Stimulated activated CD8-positive, alpha-beta memory T cell treated with anti-CD3 and anti-CD28 coated beads, Interleukin-15, amount 100 ng/mL, for 24 hours (primary cell): Measurements from ENCODE around the gene HOXA13.

Experiments
- DNase-seq: peaks from one replicate; pipeline ENCODE4 v3.0.0-alpha.2; 2020; ENCODE audit warnings: low read depth

HOXA13 gene

DNA sequence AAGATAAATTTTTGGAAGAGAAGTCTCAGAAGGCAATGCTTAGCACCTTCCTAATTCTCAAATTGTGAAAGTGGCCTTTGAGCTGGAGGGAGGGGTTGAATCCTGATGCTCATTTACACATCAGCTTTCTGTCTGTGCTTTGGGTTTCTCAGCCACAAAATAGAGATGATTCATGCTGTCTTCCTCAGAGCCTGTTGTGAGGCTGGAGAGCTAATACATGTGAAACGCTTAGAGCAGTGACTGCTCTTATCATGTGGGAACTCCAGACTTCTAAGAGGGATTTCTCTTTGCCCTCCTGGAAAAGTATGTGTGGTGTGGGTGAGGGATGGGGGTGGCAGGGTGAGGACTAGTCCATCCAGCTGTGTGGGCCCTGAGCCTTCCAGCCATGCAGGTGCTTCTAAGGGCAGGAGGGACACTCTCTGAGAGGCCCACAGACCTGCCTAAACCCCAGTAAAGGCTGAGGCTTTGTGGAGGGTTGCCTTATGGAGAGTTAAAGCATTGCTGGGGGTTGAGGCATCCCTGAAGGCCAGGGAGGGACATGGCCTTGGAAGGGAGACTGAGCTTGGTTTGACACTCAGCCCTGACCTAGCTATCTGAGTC lies 37.9 kb upstream of the HOXA13 start:
- no peak for DNase-seq

DNA sequence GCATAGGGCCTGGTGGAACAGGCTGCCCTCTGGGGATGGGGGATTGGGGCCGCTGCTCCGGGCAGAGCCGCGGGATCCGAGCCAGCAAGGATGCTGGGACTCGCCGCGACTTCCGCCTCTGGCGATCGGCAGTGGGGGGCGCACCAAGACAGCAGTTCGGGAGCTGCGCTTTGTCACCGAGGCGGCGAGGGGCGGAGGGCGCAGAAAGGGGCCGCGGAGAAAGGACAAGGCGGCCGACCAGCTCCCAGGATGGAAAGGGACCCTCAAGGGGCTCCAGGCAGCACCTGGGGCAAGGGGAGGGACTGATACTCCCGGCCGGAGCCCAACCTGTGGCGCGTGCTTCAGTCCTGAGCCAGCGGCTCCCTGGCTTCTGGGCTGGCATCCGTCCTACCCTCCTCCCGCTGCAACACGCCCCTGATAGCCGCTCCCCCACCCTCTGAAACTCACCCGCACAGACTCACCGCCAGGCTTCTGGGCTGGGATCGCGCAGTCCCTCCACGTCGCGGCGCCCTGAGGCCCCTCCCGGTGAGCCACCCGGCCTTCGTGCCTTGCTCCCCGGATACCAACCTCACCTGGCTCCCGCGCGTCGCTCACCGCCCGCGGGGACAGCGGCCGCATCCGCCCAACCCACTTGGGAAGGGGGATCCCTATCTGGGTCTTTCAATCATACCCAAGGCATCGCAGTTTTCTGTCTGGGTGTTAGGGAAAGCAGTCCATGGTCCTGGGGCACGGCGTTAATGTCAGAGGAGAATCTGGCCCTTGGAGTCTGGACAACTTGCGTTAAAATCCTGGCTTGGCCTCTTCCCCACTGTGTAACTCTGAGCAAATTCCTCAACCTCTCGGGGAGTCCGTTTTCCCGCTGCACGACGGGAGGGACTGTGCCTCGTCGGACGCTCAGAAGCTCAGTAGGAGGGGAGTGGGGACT lies 35.8 kb upstream of the HOXA13 start:
- no peak for DNase-seq

DNA sequence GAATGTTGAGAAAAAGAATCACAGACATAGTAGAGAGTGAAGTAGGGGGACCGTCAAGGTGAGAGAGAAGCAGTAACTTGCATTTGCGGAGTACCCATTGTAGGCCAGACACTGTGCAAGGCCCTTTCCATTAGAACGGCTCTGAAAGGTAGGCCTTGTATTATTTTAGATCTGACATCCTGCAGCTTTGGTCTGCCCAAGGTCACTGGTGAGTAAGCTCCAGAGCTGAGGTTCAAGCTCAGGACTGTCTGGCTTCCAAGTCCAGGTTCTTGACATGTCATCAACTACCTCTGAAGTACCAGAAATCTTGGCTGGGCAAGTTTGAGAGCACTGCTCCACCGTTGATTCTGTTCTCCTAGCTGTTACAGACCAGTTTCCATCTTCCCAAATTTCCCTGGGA lies 29.6 kb upstream of the HOXA13 start:
- DNase-seq: no peak

DNA sequence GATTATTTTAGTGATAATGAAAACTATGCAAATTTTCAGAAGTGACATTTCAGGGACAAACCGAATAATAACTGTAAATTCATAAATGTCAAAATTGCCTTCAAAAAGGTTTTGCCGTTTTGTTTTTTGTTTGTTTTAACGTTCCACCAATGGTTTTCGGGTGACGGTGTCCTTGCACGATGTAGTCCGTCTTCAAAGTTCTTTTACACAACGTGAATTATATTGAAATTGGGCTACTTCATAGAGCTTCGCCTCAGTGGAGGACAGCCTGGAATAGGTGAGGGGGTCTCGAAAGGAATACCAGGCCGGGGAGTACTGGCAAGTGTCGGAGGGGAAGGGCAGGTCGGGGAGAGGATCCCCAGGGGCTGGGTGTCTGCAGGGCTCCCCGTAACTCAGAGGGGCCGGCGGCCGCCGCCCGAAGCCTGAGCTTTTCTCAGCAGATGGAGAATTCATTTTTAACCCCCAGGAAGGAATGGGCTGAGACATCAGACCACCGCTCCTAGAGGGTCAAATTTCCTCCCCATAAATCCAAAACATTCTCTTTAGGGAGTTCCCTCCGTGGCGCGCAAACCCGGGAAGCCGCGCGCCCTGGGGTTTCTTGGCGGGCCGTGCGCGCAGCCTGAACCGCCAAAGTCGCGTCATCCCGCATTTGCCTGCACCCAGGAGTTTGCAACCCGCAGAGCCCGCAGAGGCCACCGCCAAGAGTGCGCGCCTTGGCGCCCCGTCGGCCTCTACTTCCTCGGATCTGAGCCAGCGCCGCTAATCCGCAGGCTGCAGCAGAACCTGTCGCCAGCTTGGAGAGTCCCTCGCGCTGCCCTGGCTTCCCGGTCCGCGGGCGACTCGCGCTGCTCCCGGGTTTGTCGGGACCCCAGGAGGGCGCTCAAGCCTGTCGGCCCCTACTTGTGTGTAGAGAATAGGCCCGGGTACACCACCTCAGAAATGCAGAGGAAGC lies 25.4 kb upstream of the HOXA13 start:
- DNase-seq: no peak

DNA sequence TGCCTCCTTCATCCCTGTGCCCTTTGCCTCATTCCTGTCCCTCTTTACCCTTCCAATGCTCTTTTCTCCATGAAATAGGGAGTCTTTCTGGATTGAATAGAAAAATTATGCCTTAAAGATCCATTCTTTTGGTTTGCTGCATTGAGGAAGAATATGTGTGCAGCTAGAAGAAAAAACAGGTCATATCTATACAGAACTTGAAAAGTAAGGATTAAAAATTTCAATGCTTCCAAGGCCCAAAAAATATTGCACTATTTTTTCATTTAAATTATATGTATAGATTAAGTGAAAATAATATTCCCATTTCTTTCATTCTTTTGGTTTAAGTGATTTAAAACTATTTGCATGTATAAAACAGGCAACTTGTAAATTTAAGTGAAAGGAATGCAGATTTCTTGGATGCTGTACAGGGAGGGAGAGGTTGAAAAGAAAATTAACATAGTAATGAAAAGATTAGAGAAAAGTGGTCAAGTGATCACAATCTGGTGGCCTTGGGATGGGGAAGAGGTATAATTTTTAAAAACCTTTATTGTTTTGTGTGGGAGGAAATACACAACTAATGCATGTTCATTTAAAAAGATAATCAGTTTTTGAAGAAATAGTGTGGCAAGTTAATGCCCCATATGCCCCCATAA lies 24.2 kb upstream of the HOXA13 start:
- no peak for DNase-seq

DNA sequence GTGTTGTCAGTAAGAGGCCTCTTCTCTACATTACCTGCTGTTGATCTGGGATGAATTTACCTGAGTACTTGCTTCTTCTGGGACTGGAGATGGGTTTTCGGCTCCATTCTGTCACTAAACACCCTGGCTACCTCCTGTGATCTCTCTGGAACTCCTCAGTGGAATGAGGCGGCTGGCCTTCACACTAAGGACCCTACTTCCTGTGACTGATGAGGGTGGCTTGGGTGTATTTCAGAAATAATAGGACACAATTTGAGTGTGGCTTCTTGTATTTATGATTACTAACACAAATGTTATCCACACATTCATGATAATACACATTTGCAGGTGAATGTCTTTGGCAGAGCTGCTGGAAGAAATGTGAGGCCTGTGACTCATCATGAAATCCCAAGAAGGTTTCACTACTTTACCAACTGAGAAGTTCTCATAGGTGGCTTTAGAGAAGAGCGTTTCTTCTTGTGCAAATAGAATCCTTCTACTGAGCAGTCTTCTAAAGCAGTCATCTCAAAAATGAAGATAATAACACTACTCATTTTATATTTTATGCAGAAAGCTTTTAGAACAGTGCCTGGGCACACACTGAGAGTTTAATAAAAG lies 21.4 kb upstream of the HOXA13 start:
- DNase-seq: no peak

DNA sequence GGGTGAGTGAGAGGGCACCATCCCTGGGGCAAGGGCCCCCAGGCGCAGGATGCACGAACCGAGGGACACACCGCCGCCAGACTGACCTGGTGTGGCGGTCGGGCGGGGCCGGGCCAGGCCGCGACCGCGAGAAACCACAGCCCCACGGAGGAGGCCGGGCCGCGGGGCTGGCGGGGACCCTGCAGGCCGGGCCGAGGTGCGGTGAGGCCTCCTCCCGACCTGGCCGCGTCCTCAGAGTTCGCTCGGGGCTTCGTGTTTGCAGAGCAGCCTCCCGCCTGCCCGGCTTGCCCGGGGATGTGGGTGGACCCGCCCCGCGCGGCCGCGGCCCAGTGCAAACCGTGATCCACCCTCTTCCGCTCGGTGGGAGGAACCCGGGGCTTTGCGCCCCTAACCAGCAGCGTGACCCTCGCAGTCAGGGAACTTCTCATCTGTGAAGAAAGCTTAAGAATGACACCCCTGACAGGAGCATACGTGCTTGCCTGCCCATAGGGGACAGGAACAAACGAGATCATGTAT lies 20.6 kb upstream of the HOXA13 start:
- no peak for DNase-seq

DNA sequence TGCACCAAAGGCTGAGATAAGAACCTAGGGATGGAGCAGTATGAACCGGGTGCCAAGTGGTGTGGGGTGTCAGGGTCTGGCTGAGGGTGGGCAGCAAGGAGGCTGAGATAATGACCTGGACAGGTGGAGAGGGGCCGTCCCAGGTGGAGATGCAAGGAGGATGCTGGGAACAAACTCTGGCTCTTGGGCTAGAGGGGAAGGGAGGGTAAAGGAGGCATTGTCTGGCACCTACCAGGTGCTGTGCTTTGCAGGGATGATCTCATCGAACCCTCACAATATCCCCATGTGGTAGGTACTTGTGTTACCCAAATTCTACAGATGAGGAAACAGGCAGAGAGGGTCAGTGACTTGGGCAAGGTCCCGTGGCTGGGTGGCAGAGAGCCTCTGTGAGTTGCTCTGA lies 19.9 kb upstream of the HOXA13 start:
- no peak for DNase-seq

DNA sequence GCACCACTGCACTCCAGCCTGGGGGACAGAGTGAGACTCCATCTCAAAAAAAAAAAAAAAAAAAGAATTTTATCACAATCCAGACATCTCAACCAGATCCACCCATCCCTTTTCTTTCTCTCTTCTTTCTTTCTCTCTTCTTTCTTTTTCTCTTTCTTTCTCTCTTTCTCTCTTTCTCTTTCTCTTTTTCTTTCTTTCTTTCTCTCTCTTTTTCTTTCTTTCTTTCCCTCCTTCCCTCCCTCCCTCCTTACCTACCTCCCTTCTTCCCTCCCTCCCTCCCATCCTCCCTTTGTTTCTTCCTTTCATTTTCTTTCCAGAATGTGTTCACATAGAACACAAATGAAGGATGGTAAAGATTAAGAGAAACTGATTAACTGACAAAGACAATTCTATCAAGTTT lies 18.1 kb upstream of the HOXA13 start:
- no peak for DNase-seq

DNA sequence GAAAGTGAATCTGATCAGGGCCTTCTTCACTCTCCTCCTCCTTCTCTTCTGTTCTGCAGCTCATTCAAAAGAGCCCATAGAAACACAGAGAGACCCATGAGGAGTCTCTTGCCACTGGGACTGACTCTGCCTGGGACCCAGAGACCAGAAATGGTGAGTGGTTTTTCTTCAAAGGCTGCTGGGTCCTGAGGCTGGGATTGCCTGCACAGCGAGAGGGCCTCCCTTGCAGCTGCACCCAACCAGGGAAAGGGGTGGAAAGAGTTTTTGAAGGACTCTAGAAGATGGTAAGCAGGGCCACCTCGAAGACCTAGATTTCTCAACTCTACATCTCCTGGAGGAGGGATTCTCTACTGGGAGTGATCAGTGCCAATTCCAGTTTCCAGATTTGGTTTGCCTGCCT lies 15.5 kb upstream of the HOXA13 start:
- no peak for DNase-seq

DNA sequence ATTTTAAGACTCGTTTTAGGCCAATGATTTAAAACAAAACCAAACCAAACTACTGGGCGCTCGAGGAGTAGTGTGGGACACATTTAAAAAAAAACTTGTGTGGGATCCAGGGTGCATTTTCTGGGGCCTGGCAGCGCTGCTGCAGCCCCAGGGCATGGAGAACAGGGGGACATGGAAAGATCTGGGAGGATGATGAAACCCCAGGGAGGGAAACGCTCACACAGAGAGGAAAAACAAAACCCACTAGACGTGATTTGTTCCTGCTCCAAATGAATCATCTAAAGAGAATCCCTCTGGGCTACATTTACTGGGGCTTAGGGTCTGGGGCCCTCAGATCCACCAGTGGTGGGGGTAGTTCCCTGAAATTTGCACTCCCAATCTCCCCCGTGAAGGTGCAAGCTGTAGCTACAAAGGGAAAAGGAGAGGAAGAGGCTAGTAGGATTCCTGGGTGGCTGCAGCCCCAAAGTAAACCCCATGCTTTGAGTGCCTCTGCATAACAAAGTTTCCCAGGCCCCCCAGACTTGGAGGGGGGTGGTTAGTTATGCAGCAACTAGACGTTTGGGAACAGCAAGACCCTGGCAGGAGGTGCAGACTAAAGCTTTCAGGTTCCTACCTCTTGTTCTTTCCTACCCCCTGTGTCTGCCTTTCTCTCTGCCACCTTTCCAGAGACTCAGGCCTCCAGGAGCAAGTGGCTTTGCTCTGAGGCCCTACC lies 14.5 kb upstream of the HOXA13 start:
- no peak for DNase-seq

DNA sequence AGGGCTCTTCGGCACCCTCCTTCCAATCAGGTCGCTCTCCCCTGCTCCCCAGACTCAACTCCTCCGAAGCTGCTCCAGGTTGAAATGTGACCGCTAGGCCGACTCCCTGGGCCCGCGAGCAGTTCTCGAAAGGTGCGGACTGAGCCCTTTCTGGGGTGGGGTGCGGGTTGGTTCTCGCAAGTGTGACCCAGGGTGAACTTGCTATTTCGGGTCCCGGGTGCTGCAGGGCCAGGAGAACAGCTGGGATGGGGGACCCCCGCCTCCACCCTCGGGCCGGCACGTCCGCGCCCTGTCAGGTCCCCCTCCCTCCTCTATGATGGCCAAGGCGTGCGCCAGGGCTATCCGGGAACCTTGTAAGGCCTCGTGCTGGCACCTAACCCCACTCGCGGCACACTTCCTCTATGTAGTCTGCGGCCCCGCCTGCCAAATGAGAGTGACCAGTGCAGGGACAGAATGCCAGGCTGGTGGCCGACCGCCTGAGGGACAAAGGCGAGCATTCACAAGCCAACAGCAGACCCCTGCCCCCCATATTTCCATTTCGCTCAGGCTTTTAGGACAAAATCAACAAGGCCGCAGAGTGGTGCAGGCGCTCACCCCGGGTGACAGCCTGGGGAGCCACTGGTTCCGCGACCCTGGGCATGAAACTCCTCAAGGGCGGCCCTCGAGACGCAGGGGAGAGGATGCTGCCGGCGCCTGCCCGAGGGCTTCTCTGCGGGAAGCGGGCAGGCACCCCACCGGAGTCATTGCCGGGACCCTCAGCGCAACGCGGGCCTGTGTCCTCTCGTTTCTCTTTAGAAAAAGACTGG lies 13.7 kb upstream of the HOXA13 start:
- DNase-seq: no peak

DNA sequence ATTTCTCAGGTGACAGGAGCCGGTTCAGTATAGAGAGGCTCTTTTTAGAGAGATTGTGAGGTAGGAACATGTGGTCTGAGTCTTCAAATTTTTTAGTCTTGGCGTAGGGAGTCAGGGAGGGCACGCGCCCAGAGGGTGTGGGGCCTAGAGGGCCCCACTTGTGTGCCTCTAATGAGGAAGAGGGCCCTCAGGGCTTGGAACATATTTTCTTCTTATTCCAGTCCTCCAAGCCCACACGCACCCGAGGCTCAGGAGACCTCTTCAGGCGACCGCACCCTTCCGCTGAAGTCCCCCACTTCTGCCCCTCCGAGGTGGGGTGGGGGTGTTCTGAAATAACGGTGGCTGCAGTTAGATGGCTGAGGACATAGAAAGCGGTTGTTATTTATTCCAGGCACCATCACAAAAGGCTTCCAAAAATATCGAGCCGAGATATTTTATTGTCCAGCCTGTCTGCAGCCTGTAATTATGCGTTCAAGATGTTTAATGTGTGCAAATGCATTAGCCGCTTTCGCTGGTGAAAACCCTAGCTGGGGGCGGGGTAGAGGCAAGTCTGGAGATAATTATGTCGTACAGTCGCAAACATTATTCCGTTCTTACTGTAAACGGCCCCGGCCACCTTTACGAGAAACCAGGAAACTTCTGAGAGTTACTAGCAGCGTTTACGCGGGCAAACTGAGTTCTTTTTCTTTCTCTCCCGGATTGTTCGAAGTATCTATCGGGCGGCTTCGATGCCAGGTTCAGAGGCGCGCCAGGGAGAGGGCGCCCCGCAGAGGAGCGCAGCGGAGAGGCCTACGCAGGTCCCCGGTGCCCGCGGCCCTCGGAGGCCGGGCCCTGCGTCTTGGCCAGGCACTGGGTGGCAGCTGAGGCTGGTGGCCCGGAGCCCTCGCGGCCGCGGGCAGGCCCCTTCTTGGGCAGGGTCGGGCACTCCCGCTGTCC lies 12.9 kb upstream of the HOXA13 start:
- no peak for DNase-seq

DNA sequence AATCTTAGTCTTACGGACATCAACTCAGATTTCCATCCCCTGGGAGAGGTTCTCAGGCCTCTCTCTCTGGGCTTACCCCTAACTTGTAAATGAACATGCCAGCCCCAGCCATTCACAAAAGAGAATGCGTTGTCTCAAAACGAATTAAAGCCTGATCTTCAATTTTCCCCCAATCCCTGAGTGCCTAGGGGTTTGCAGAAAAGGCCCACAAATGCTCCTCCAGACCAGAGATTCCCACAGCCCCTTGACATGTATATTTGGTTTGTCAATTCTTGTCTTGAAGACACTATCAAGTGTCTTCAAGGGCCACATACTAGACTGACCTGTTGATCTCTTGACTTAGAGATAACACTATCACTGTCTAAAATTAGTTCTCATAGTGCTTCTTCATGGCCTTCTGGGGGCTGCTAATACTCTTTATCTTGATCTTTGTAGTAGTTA lies 11.9 kb upstream of the HOXA13 start:
- no peak for DNase-seq

DNA sequence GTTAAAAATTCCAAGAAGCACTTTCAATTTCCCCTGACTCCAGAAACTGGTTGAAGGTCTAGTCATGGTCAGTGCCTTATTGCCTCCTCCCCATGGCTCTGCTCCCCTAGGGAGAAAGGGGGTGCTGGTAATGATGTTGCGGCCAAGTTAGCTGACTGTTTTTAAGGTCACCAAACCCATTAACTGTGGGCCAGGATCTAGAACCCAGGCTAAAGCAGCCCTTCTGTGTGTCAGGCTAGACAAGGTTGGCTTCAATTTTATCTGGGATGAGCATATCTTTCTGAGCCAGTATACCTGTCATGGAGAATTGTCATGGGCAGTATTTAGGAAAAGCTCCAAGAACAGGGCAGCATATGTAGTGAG lies 11.2 kb upstream of the HOXA13 start:
- DNase-seq: no peak

DNA sequence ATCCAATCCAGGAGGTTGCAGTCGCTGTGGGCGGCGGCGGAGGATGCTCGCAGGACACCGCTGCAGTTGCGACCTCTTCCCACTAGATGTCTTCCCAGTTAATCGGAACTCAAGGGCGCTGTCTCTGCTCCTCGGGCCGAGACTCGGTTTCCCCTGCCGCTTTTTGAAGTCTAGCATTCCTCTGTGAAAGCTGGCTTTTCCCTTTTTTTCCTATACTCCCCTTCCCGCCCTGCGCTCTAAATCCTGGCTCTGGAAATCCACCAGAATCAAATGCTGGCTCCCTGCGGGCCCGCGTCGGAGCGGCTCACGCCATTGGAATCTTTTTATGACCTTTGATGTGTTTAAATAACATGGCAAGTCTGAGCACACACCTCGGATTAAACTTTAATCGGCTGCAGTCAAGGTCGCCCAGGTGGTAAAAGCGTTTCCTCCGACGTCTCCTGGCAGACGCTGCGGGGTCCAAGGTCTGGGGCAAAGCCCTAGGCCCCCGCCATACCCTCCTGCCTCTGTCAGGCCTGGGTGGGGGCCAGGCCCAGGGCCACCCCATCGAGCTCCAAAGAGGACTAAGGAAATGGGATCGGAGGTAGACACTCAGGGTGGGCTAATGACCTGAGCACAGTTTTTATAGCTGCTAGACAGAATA lies 10.7 kb upstream of the HOXA13 start:
- DNase-seq: no peak

DNA sequence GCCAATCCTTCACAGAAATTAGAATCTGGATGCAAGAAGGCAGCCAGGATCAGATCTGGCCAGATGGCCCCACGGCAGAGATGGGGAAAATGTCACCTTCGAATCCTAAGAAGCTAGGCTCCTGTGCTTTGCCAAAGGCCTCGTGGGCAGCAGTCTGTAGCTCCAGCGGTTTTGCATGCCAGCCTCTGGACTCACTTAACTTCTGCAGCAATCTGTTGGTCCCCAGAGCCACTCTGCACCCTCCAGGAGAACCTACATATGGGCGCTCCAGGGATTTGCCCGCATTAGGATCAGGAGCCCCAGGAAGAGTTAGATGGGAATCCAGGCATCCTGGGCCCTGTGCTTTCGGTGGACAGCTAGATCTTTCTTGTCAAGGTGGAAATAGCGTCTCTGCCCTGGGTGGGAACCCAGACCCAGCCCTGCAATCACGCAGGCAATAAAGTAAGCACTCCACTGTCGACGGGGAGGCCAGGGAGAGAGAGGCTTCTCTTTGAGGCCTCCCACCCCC lies 10.1 kb upstream of the HOXA13 start:
- DNase-seq: no peak

DNA sequence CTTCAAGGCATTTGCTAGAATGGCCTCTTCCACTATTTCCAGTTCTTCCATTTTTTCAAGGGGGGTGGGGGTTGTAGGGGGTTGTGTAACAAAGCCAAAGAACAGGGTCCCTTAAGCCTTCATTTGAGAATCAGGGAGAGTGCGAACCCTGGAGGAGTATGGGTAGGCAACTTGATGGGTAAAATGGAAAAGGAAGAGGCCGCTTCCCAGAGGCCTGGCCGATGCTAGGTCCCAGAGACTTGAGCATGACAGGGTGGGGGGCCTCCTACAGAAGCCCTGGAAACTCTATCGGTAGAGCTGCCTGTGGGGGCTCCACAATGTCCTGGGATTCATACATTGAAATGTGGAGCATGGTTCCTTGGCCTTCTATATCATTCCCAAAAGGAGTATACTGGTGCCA lies 9.1 kb upstream of the HOXA13 start:
- DNase-seq: no peak
